Measurements from ENCODE around the gene SBF2.
"Not testable (repeated sequence)": the region's sequence is repeated elsewhere in the genome, so short reads cannot be mapped to it uniquely, and the experiment has no call there.

SBF2 gene

GRCh38 chr11:10160350-10160749 lies 133.7 kb downstream of the SBF2 start:
- DNase-seq: no peak

DNA sequence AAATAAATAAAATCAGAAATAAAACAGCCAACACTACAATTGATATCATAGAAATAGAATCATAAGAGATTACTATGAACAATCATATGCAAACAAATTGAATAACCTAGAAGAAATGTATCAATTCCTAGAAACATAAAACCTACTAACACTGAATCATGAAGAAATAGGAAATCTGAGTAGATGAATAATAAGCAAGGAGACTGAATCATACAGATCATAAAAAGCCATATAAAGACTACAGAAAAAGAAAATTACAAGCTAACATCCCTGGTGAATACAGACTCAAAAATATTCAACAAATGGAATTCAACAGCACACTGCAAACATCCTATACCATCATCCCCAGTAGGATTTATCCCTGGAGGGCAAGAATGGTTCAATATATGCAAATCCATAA lies 135.6 kb downstream of the SBF2 start:
- DNase-seq: no peak

DNA sequence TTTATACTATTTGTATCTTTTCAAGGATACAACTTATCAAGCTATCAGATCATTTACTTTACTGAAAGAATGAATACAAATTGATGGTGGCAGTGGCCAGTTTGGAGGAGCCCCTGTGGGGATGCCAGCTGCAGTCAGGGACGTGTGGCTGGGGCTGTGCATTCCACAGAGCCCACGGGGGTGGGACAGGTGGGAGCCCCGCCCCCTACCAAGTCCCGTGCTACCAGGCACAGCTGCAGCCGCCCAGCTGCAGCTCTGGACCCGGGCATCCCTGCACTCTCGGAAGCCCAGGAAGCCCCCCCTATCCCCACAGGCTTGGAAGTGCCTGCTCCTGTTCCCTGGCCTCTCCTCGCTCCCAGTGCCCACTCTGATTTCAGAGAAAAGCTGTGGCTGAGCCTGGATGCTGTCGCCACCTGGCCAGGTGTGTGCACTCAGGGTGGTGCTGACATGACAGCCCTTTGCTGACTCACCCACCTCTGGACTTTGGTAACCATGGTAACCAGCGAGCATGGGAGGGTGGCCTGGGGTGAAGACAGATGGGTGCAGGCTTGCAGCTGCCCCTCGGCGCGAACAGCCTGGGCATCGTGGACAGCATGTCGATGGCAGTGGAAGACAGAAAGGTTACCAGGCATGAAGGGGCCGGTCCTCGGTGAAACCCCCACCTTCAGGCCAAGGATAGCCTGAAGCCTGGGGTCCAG lies 138.1 kb downstream of the SBF2 start:
- no peak for DNase-seq

DNA sequence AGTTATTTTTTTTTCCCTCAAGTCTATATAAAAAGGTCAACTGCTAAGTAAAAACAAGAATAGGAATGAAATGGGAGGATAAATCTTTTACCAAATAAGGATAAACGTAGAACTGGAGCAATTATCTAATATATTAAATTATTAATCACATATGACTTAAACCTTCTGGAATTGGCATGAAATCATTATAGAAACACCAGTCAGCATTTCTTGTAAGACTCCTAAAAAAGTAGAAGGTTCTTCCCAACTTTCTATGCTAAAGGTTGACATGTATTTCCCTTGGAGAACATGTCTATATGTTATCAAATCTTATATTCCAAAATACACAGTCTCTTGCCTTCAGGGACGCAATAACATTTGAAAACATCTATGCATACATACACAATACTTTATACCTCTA lies 143.2 kb downstream of the SBF2 start:
- no peak for DNase-seq

GRCh38 chr11:10149553-10149952 lies 144.5 kb downstream of the SBF2 start:
- no peak for DNase-seq

DNA sequence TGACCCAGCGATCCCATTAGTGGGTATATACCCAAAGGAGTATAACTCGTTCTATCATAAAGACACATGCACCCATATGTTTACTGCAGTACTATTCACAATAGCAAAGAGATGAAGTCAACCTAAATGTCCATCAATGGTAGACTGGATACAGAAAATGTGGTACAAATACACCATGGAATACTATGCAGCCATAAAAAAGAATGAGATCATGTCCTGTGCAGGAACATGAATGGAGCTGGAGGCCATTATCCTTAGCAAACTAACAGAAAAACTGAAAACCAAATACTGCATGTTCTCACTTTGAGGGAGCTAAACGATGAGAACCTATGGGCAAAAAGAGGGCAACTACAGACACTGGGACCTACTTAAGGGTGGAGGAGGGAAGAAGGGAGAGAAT lies 146.8 kb downstream of the SBF2 start:
- no peak for DNase-seq

- no peak for DNase-seq
Measured at GRCh38 chr11:10144954-10145353, 149.1 kb downstream of the SBF2 start.

GRCh38 chr11:10139656-10140055 lies 154.4 kb downstream of the SBF2 start:
- no peak for DNase-seq

DNA sequence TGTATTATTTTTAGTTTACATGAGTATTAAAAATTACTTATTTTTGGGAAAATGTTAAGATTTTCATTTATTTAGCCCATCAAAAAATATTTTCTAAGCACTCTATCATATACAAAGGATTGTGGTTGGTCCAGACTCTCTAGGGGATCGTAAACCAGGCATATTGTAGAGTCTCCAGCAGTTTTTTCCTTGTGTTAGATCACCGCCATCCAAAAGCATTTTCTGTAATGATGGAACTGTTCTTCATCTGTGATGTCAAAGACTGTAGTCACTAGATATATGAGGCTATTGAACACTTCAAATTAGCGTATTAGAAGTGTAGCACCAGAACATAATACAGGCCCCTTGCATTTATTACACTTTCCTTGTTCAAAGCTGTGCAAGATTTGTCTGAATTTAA lies 154.9 kb downstream of the SBF2 start:
- no peak for DNase-seq

DNA sequence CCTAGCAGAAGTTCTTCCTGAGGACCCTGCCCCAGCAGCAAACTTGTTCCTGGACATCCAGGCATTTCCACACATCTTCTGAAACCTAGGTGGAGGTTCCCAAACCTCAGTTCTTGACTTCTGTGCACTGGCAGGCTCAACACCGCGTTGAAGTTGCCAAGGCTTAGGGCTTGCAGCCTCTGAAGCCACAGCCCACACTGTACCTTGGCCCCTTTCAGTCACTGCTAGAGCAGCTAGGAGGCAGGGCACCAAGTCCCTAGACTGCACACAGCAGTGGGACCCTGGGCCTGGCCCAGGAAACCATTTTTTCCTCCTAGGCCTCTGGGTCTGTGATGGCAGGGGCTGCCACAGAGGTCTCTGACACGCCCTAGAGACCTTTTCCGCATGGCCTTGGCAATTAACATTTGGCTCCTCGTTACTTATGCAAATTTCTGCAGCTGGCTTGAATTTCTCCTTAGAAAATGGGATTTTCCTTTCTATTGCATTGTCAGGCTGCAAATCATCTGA lies 159.0 kb downstream of the SBF2 start:
- DNase-seq: no peak

DNA sequence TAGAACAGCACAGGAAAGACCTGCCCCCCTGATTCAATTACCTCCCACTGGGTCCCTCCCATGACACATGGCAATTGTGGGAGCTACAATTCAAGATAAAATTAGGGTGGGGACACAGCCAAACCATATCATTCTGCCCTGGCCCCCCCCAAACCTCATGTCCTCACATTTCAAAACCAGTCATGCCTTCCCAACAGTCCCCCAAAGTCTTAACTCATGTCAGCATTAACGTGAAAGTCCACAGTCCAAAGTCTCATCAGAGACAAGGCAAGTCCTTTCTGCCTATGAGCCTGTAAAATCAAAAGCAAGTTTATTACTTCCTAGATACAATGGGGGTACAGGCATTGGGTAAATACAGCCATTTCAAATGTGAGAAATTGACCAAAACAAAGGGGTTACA lies 159.8 kb downstream of the SBF2 start:
- DNase-seq: not testable (repeated sequence)

DNA sequence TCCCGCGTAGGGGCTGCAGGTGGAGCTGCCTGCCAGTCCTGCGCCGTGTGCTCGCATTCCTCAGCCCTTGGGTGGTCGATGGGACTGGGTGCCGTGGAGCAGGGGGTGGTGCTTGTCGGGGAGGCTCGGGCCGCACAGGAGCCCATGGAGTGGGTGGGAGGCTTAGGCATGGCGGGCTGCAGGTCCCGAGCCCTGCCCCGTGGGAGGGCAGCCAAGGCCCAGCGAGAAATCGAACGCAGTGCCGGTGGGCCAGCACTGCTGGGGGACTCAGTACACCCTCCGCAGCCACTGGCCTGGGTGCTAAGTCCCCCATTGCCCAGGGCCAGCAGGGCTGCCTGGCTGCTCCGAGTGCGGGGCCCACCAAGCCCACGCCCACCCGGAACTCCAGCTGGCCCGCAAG lies 160.8 kb downstream of the SBF2 start:
- not testable (repeated sequence) for DNase-seq

GRCh38 chr11:10130875-10131274 lies 163.1 kb downstream of the SBF2 start:
- no peak for DNase-seq

DNA sequence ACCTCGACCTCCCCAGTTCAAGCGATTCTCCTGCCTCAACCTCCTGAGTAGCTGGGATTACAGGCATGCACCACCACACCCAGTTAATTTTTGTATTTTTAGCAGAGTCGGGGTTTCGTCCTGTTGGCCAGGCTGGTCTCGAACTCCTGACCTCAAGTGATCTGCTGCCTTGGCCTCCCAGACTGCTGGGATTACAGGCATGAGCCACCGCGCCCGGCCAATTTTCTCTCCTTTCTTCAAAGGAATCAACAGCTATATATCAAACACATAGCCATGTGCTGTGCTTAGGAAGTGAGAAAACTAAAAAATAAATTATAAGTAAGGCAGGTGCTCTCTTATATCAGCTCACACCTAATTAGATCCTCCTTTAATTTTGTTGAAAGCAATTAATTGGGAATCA lies 164.8 kb downstream of the SBF2 start:
- DNase-seq: not testable (repeated sequence)

DNA sequence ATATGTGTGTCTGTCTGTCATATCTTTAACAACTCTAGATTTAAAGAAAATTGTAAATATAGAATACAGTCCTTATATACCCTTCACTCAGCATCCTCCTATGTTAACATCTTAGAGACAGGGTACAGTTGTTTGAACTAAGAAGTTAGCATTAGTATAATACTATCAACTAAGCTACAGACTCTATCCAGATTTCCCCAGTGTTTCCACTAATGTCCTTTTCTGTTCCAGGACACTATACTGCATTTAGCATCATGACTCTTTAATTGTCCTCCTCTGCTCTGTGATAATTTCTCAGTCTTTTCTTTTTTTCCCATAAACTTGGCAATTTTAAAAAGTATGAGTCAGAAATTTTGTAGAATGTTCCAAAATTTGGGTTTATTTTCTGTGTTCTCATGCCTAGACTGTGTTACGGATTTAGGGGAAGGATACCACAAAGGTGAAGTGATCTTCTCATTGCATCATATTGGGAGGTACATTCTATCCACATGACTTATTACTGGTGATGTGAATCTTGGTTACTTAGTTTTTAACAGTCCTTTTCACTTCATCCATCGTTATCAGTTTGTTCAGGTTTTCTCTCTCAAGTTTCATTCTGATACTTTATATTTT lies 168.4 kb downstream of the SBF2 start:
- DNase-seq: no peak

DNA sequence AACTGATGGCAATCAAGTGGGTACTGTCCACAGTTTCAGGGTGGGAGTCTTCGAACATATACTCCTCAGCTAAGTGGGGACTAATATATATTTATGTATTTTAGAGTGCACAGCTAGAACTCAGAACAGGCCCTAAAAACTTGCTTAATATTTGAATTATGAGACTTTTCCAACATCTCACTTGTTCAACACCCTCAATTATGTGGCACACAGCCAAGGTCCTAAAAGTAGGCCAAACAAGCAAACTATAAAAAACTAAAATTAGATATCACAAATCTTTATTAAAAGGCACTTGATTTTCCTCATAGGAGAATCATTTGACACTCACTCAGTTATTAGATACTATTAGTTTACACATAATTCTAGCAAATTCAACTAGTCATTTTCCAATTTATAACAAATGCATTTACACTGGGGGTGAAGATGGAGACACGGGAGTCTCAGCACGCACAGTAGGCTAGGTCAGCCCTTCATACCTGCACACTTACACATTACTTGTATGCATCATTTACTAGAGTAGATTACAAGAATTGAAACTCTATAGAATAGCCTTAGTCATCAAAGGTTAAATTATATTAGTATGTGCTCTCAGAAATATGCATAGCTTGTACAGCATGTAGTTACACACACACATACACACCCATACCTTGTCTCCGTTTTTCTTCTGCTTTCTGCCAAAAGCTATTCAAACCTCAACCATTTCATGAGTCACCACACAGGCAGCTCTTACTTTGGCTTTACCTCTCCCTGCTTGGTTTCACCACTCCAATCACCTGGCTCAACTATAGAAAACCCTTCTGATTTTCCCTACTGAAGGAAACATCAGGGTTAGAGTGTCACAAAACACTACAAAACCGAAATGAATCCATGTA lies 171.5 kb downstream of the SBF2 start:
- DNase-seq: no peak

- DNase-seq: no peak
Measured at GRCh38 chr11:10118865-10119264, 175.2 kb downstream of the SBF2 start.

DNA sequence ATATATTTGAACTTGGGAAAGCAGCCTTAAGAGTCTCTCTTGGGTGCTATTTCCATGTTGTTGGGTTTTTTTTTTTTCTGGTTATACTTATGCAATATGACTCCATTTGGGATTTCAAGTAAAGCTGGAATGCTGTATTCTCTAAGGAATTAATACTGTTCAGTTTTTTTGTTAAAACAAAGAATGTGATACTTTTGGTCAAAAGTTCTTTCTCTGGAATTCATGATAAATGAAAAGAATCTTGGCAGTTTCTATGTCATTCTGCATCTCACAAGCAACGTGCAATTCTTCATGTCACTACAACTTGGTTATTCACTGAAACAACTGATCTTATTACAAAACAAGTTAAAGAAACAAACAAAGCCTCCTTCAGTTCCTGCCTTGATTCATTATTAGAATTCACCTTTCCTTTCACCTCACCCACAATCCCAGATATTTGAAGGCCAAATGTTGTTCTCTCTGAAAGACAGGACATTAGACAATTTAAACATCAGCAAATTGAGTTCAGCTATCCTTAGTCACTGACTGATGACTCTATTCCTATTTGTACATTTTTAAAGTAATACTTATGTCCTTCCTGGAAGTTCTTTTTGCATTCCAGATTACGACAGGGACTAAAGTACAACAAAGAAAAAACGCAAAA lies 176.2 kb downstream of the SBF2 start:
- DNase-seq: no peak

- no peak for DNase-seq
Measured at GRCh38 chr11:10116588-10116987, 177.4 kb downstream of the SBF2 start.

DNA sequence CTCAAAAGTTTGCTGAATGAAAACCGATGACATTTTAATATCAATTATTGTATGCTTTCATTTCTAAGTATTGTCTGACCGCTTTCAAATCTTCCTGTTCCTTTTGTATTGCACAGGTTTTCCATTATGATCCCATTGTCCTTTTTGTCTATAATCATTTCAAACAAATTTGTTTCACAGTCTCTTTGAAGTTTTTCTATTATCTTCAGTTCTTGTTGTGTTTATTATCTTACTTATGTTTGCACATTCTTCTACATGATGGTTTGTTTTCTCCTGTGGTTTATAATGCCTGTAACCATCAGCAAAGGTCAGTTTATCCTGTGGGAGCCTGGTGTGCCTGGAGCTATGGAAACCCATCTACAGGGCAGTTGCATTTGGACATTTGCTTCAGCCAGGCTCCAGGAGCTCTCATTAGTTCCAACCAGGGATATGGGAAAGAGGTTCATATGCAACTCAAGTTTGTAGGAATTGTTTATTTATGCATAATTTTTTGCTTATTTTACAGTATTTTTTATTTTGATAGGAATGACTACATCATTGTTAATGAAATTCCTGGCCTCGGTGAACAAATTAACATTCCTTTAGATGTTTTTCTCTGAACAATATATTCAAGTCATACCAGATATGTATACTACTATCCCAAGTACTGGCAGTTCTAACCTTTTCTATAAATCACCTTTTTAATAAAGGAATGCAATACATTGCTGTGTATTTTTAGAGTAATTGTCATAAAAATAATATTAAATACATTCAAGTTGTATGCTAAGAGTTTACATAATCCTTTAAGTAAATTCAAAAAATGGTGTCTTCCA lies 179.2 kb downstream of the SBF2 start:
- DNase-seq: no peak

DNA sequence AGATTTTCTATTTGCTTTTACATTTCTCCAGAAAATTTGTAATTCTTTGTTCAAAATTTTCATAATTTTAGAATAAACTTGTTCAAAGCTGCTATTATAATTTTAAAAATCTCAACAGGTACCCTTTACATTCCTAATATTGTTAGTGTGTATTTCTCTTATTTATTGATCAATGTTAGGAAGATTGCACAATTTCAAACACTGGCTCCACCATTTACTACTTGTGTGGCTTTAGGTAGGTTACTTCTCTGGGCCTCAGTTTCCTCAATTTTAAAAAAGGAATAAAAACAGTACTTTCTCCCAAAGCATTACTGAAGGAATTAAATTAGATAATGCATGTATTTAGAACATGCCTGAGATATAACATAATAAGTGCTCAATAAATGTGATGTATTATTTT lies 180.2 kb downstream of the SBF2 start:
- no peak for DNase-seq

GRCh38 chr11:10109806-10110205 lies 184.2 kb downstream of the SBF2 start:
- DNase-seq: no peak

Data from stimulated activated CD4-positive, alpha-beta T cell treated with anti-CD3 and anti-CD28 coated beads, Interleukin-2, amount 100 ng/mL, for 24 hours (primary cell).